Stimulated activated effector memory CD8-positive, alpha-beta T cell treated with anti-CD3 and anti-CD28 coated beads, Interleukin-12 subunit alpha, Interleukin-12 subunit beta, amount 100 ng/mL, for 72 hours (primary cell): ENCODE data around the gene MBD2.
"Not testable (repeated sequence)": the region's sequence is repeated elsewhere in the genome, so short reads cannot be mapped to it uniquely, and the experiment has no call there.

Source experiments
- ATAC-seq: fragments of 150-1000 bp; cut with Tn5 transposase; 2 replicates; pipeline ENCODE4 v1.10.0; 2021
- DNase-seq, 2 donors: peaks; one replicate each; pipeline ENCODE4 v3.0.0; 2021 to 2022; ENCODE audit warnings: low spot score in 2 of 2
- H3K27ac Mint-ChIP-seq: one replicate; pipeline ENCODE4 v1.8.0; 2022; ENCODE audit warnings: mild to moderate bottlenecking, mixed read lengths
- H3K36me3 Mint-ChIP-seq: one replicate; pipeline ENCODE4 v1.8.0; 2022; ENCODE audit warnings: mild to moderate bottlenecking, mixed read lengths
- H3K4me1 Mint-ChIP-seq: one replicate; pipeline ENCODE4 v1.8.0; 2022; ENCODE audit warnings: mixed read lengths
- H3K4me3 Mint-ChIP-seq: one replicate; pipeline ENCODE4 v1.8.0; 2022; ENCODE audit warnings: mild to moderate bottlenecking, mixed read lengths
- H3K9me3 Mint-ChIP-seq: one replicate; pipeline ENCODE4 v1.8.0; 2022; ENCODE audit warnings: mixed read lengths

Gene MBD2

DNA sequence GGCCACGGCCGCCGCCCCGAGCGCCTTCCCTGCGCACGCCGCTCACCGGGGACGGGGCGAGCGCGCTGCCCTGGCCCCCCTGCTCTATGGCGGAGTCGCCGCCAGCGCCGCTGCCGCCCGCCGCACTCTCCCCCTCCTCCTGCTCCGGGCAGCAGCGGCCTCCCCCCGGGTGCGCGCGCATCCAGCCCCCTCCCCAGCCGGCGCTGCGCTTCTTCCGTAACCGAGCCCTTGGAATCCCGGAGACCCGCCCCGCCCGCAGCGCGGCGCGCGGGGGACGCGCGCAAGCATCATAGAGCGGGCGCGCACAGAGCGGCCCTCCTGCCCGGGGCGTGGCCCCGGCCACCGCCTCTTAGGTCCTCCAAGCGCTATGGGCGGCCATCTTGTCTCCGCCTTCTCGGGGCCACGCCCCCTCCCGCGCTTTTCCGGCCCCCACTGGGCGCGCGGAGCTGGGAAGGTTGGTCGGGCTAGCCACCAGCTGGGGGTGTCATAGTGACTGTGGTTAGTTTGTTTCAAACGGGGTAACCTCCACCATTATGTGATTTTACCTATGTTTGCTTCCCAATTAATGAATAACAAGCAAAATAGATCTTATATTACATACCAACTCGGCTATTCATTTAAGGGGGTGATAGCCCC, at the start of gene MBD2:
MBD2 (minus strand) TSS at position 291 of the 636 bp plus-strand sequence; CDS start at position 181, 110 bp downstream.
- Mint-ChIP-seq H3K4me1 (peaks cover 37% of the 10 kb centered on the region), H3K4me3 (peak within 1 kb of the TSS; percentile 88), H3K36me3 (peaks cover 45% of the 10 kb centered on the region), H3K27ac (peak within 1 kb of the TSS; percentile 98), H3K9me3 (no peaks in the 10 kb centered on the region)
- DNase-seq, result peak; percentile 91 to 98
- ATAC-seq, result peak; percentile 93

GRCh38 chr18:54269893-54270844, 45.7 kb upstream of the MBD2 start:
- ATAC-seq (peak; percentile 72), DNase-seq (no peak)
- peak overlapping the region; percentile 81 for H3K4me3 Mint-ChIP-seq
- H3K4me1 Mint-ChIP-seq, result peaks cover 23% of the 10 kb centered on the region
- no peaks in the 10 kb centered on the region for H3K9me3 Mint-ChIP-seq
- H3K27ac Mint-ChIP-seq, result peak overlapping the region; percentile 98
- H3K36me3 Mint-ChIP-seq, result peaks cover 16% of the 10 kb centered on the region

GRCh38 chr18:54268751-54269150, 44.3 kb upstream of the MBD2 start:
- Mint-ChIP-seq H3K4me3 (peak overlapping the region; percentile 81), H3K36me3 (peaks cover 20% of the 10 kb centered on the region), H3K4me1 (peaks cover 37% of the 10 kb centered on the region), H3K9me3 (no peaks in the 10 kb centered on the region), H3K27ac (peak overlapping the region; percentile 98)
- DNase-seq, result no peak
- ATAC-seq, result no peak

- H3K4me3 Mint-ChIP-seq, result no peak overlapping the region
- H3K36me3 Mint-ChIP-seq, result peaks cover 28% of the 10 kb centered on the region
- H3K9me3 Mint-ChIP-seq, result no peaks in the 10 kb centered on the region
- H3K27ac Mint-ChIP-seq, result no peak overlapping the region
- DNase-seq, result no peak
- peaks cover 45% of the 10 kb centered on the region for H3K4me1 Mint-ChIP-seq
- ATAC-seq, result no peak
Observed at GRCh38 chr18:54267701-54268100, 43.2 kb upstream of the MBD2 start.

DNA sequence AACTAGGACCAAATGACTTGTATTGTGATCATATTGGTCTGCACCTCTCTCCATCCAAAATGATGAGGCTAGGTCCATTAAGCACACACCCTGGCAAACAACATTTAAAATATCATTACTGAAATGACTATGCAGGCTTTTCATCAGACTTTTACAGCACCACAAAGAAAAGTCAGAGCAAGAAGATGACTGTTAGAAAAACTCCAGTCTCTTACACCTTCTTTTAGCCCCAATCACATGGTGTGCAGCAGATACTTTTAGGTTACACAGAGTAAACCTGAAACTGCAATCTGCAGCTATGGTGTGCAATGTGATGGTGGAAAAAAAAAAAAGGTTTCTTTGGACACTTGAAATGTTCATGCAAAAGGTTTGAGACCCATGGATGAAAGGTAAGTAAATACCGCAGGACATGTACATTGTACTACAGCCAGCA, 39.5 kb upstream of the MBD2 start:
- Mint-ChIP-seq H3K4me3 (peak overlapping the region; percentile 66), H3K27ac (peak overlapping the region; percentile 94), H3K36me3 (peaks cover 25% of the 10 kb centered on the region), H3K4me1 (peaks cover 55% of the 10 kb centered on the region), H3K9me3 (no peaks in the 10 kb centered on the region)
- peak; percentile 92 for ATAC-seq
- DNase-seq, result no peak

GRCh38 chr18:54261894-54262293, 37.4 kb upstream of the MBD2 start:
- no peak for DNase-seq
- ATAC-seq, result peak; percentile 79
- H3K4me1 Mint-ChIP-seq, result peaks cover 52% of the 10 kb centered on the region
- peak overlapping the region; percentile 94 for H3K27ac Mint-ChIP-seq
- H3K36me3 Mint-ChIP-seq, result peaks cover 17% of the 10 kb centered on the region
- no peaks in the 10 kb centered on the region for H3K9me3 Mint-ChIP-seq
- H3K4me3 Mint-ChIP-seq, result peak overlapping the region; percentile 56

DNA sequence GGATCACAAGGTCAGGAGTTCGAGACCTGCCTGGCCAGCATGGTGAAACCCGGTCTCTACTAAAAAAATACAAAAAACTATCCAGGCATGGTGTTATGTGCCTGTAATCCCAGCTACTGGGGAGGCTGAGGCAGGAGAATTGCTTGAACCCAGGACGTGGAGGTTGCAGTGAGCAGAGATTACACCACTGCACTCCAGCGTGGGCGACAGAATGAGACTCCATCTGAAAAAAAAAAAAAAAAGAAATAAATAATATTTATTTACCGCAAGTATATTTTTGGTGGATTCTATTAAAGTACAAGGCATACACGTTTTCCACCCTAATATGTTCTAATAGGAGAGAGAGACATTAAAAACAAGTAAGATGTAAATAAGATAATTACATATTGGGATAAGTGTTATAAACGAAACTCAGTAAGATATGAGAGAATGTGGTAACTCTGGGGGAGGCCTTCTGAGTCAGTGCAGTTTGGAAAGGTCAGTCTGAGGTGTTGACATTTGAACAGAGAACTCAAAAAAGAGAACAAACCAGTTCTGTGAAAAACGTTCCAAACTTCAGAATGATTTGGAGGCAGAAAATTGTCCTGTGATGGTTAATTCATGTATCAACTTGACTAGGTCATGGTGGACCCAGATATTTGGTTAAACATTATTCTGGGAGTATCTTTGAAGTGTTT, 36.1 kb upstream of the MBD2 start:
- peak overlapping the region; percentile 94 for H3K27ac Mint-ChIP-seq
- no peak for DNase-seq
- H3K4me3 Mint-ChIP-seq, result peak overlapping the region; percentile 56

GRCh38 chr18:54257818-54258217, 33.3 kb upstream of the MBD2 start:
- not testable (repeated sequence) for H3K4me3 Mint-ChIP-seq, DNase-seq

More for the DNA sequence above, 36.1 kb upstream of the MBD2 start:
- peaks cover 49% of the 10 kb centered on the region for H3K4me1 Mint-ChIP-seq
- H3K9me3 Mint-ChIP-seq, result no peaks in the 10 kb centered on the region
- ATAC-seq, result peak; percentile 62
- H3K36me3 Mint-ChIP-seq, result peaks cover 17% of the 10 kb centered on the region

GRCh38 chr18:54257015-54257414, 32.5 kb upstream of the MBD2 start:
- ATAC-seq, result no peak
- Mint-ChIP-seq H3K4me1 (peaks cover 17% of the 10 kb centered on the region), H3K36me3 (peaks cover 2% of the 10 kb centered on the region), H3K27ac (no peak overlapping the region), H3K9me3 (no peaks in the 10 kb centered on the region), H3K4me3 (no peak overlapping the region)
- DNase-seq, result no peak

More at GRCh38 chr18:54257818-54258217, 33.3 kb upstream of the MBD2 start:
- not testable (repeated sequence) for H3K36me3 Mint-ChIP-seq, ATAC-seq, H3K9me3 Mint-ChIP-seq, H3K27ac Mint-ChIP-seq
- peaks cover 23% of the 10 kb centered on the region for H3K4me1 Mint-ChIP-seq

DNA sequence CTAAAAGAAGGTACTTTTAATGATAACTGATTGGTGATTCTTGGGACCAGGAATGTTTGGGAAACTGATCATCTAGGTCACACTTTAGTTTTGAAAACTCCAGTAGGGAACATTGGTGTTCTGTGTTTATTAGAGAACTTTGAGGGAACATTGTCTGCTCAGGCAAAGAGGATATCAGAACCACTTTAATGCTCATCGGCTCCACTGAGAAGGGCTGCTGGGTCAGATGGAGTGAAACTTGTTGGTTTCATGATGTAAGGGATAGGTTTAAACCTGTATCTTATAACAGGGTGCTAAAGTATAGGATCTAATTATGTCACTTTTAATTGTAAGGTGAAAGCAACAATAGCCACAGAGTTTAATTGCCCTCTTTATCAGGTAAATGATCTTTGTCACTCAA, 30.7 kb upstream of the MBD2 start:
- no peaks in the 10 kb centered on the region for H3K9me3 Mint-ChIP-seq
- peaks cover 11% of the 10 kb centered on the region for H3K4me1 Mint-ChIP-seq
- ATAC-seq (no peak), DNase-seq (no peak)
- H3K27ac Mint-ChIP-seq, result no peak overlapping the region
- H3K4me3 Mint-ChIP-seq, result no peak overlapping the region
- H3K36me3 Mint-ChIP-seq, result no peaks in the 10 kb centered on the region

GRCh38 chr18:54254265-54254758, 29.8 kb upstream of the MBD2 start:
- Mint-ChIP-seq H3K9me3 (no peaks in the 10 kb centered on the region), H3K4me1 (peaks cover 11% of the 10 kb centered on the region), H3K4me3 (no peak overlapping the region), H3K36me3 (no peaks in the 10 kb centered on the region), H3K27ac (no peak overlapping the region)
- ATAC-seq (no peak), DNase-seq (no peak)

- H3K4me1 Mint-ChIP-seq, result peaks cover 11% of the 10 kb centered on the region
Observed at GRCh38 chr18:54251606-54252390, 27.3 kb upstream of the MBD2 start.

DNA sequence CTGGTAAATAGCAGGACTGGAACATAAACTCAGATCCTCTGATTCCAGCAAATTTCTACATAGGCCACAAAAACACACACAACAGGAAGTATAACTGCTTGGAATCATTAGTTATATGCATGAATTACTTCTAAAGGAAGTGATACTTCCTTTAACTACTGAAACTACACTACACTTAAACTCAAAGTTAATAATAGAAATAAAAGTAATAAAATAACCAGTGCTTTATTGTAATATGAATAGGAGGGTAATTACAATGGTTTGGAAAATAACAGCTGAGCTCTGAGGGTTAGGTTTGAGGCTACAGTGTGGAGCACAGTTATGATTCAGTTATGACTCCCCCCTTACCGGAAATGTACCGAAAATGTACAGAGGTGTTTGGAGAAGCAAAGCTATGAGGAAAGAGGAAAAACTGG, 26.4 kb upstream of the MBD2 start:
- H3K27ac Mint-ChIP-seq, result peak overlapping the region; percentile 86
- no peaks in the 10 kb centered on the region for H3K9me3 Mint-ChIP-seq
- ATAC-seq (peak; percentile 91), DNase-seq (no peak)
- peak overlapping the region; percentile 0 for H3K4me3 Mint-ChIP-seq
- no peaks in the 10 kb centered on the region for H3K36me3 Mint-ChIP-seq
- H3K4me1 Mint-ChIP-seq, result peaks cover 11% of the 10 kb centered on the region

More at GRCh38 chr18:54251606-54252390, 27.3 kb upstream of the MBD2 start:
- Mint-ChIP-seq H3K36me3 (no peaks in the 10 kb centered on the region), H3K27ac (peak overlapping the region; percentile 86), H3K4me3 (no peak overlapping the region), H3K9me3 (no peaks in the 10 kb centered on the region)
- DNase-seq, result no peak
- no peak for ATAC-seq

- no peak for ATAC-seq
- H3K9me3 Mint-ChIP-seq, result no peaks in the 10 kb centered on the region
Observed at GRCh38 chr18:54247511-54248175, 23.2 kb upstream of the MBD2 start.

More at GRCh38 chr18:54247511-54248175, 23.2 kb upstream of the MBD2 start:
- peak overlapping the region; percentile 17 for H3K27ac Mint-ChIP-seq
- H3K36me3 Mint-ChIP-seq, result no peaks in the 10 kb centered on the region
- H3K4me3 Mint-ChIP-seq, result no peak overlapping the region
- peaks cover 11% of the 10 kb centered on the region for H3K4me1 Mint-ChIP-seq
- no peak for DNase-seq
